CD14-positive monocyte (primary cell): ENCODE results near the gene PCDHA13. TPM values are rescaled to one million over a fixed set of nuclear protein-coding genes. Genes with fewer than 3 reads are reported as not detected.

Source experiments
- DNase-seq, 3 donors: peaks; one replicate each; pipeline ENCODE4 v3.0.0-alpha.2; 2011 to 2022
- H2AFZ ChIP-seq: 2 replicates; pipeline ENCODE4 v1.6.0; 2012; ENCODE audit warnings: mild to moderate bottlenecking, low read depth, low read length, inconsistent platforms; ENCODE audit not compliant: insufficient read depth, poor library complexity, severe bottlenecking
- H3K27ac ChIP-seq, 2 donors: 1 replicate in 1 of 2; 2 replicates in 1 of 2; pipeline ENCODE4 v1.5.1; 2012 to 2013; ENCODE audit warnings: low read length in 2 of 2, control low read depth in 1 of 2, inconsistent platforms in 1 of 2, low read depth in 1 of 2, mild to moderate bottlenecking in 1 of 2
- H3K27me3 ChIP-seq, 2 donors: one replicate each; pipeline versions ENCODE4 v1.6.0 to v1.6.1; 2011 to 2013; ENCODE audit warnings: low read length in 2 of 2; ENCODE audit not compliant: control insufficient read depth in 2 of 2, insufficient read depth in 2 of 2
- H3K36me3 ChIP-seq, 2 donors: replicated peaks in 1 of 2; 1 replicate in 1 of 2; 2 replicates in 1 of 2; pipeline versions ENCODE4 v1.5.1 to v1.6.1; 2012 to 2013; ENCODE audit warnings: low read length in 2 of 2, control low read depth in 1 of 2, inconsistent platforms in 1 of 2, mild to moderate bottlenecking in 1 of 2; ENCODE audit not compliant: insufficient read depth in 2 of 2, control insufficient read depth in 1 of 2
- H3K4me1 ChIP-seq, 2 donors: 1 replicate in 1 of 2; 2 replicates in 1 of 2; pipeline versions ENCODE4 v1.5.1 to v1.6.1; 2012 to 2013; ENCODE audit warnings: low read length in 2 of 2, control low read depth in 1 of 2, inconsistent platforms in 1 of 2, mild to moderate bottlenecking in 1 of 2, moderate library complexity in 1 of 2; ENCODE audit not compliant: insufficient read depth in 2 of 2, control insufficient read depth in 1 of 2
- H3K4me2 ChIP-seq: replicated peaks from 2 replicates; pipeline ENCODE3; 2012; ENCODE audit warnings: low read length, moderate library complexity, mild to moderate bottlenecking; ENCODE audit not compliant: poor library complexity, severe bottlenecking; ENCODE audit errors: extremely low read depth
- H3K4me3 ChIP-seq, 3 experiments: fragments of 200-600 bp in 1 of 3; sonication (generic) in 1 of 3; replicated peaks in 1 of 3; 1 replicate in 2 of 3; 2 replicates in 1 of 3; pipeline ENCODE4 v1.5.1; 2011 to 2013; ENCODE audit warnings: low read length in 3 of 3, mild to moderate bottlenecking in 3 of 3, control low read depth in 2 of 3, low read depth in 2 of 3, inconsistent platforms in 1 of 3, moderate library complexity in 1 of 3
- H3K79me2 ChIP-seq: 2 replicates; pipeline ENCODE4 v1.6.0; 2012; ENCODE audit warnings: mild to moderate bottlenecking, control low read depth, inconsistent platforms, low read length, moderate library complexity; ENCODE audit not compliant: insufficient read depth
- H3K9ac ChIP-seq: 2 replicates; pipeline ENCODE4 v1.6.0; 2017; ENCODE audit warnings: low read length, mild to moderate bottlenecking; ENCODE audit not compliant: insufficient read depth, poor library complexity, severe bottlenecking
- H3K9me3 ChIP-seq, 2 donors: replicated peaks in 1 of 2; 1 replicate in 1 of 2; 2 replicates in 1 of 2; pipeline versions ENCODE4 v1.5.1 to v1.6.1; 2012 to 2013; ENCODE audit warnings: low read length in 2 of 2, control low read depth in 1 of 2; ENCODE audit not compliant: control insufficient read depth in 1 of 2, insufficient read depth in 1 of 2
- H4K20me1 ChIP-seq: 2 replicates; pipeline ENCODE4 v1.6.0; 2012; ENCODE audit warnings: mild to moderate bottlenecking, low read length, control low read depth, moderate library complexity; ENCODE audit not compliant: insufficient read depth
- H3K27ac Mint-ChIP-seq, 7 donors: one replicate each; pipeline ENCODE4 v1.8.0; 2020; ENCODE audit warnings: mild to moderate bottlenecking in 7 of 7, mixed read lengths in 7 of 7, moderate library complexity in 6 of 7, inconsistent platforms in 2 of 7
- H3K27me3 Mint-ChIP-seq, 3 donors: one replicate each; pipeline ENCODE4 v1.8.0; 2021 to 2022; ENCODE audit warnings: low read depth in 3 of 3, mild to moderate bottlenecking in 3 of 3, mixed read lengths in 3 of 3, moderate library complexity in 3 of 3, inconsistent platforms in 1 of 3
- H3K36me3 Mint-ChIP-seq, 2 donors: one replicate each; pipeline ENCODE4 v1.8.0; 2020; ENCODE audit warnings: mixed read lengths in 2 of 2, inconsistent platforms in 1 of 2, mild to moderate bottlenecking in 1 of 2
- H3K4me1 Mint-ChIP-seq: one replicate; pipeline ENCODE4 v1.8.0; 2020; ENCODE audit warnings: mild to moderate bottlenecking, mixed read lengths
- H3K4me3 Mint-ChIP-seq, 2 donors: one replicate each; pipeline ENCODE4 v1.8.0; 2020; ENCODE audit warnings: mild to moderate bottlenecking in 2 of 2, mixed read lengths in 2 of 2, moderate library complexity in 1 of 2
- H3K9me3 Mint-ChIP-seq, 7 donors: one replicate each; pipeline ENCODE4 v1.8.0; 2020 to 2022; ENCODE audit warnings: mixed read lengths in 7 of 7, mild to moderate bottlenecking in 6 of 7, moderate library complexity in 6 of 7, inconsistent platforms in 2 of 7
- WGBS: methylation state at CpG from one replicate; pipeline ENCODE4 v1.1.5; 2013; ENCODE audit warnings: missing lambda C conversion rate; ENCODE audit not compliant: insufficient coverage; 5-methylcytosine and 5-hydroxymethylcytosine counted together
- intact Hi-C, 2 donors: fragments of 100-400 bp; cut with micrococcal nuclease; formaldehyde crosslinking; loops; one replicate each; pipeline versions ENCODE4 v1.15.0 to v1.15.1; 2023
- polyA minus RNA-seq: library from RNA; depleted of rRNA, polyadenylated mRNA; stranded (reverse); fragments of >200 nt; gene quantifications from 2 replicates; pipeline ENCODE4 v1.2.3, GENCODE V29; 2012
- polyA plus RNA-seq, 3 donors: library from polyadenylated mRNA; depleted of rRNA in 1 of 3; unstranded in 2 of 3; stranded (reverse) in 1 of 3; fragments of 300-500 nt in 2 of 3; fragments of >200 nt in 1 of 3; fragmentation: Illumina TruSeq in 2 of 3; gene quantifications; 1 replicate in 2 of 3; 2 replicates in 1 of 3; pipeline ENCODE4 v1.2.3, GENCODE V29; 2012 to 2021
- total RNA-seq, 12 experiments: library from RNA in 1 of 12; stranded (reverse) in 1 of 12; fragments of 120-200 nt in 1 of 12; gene quantifications; one replicate each; pipeline ENCODE4 v1.2.4 and lab custom pipeline; 2013 to 2026; ENCODE audit warnings: mixed read lengths in 6 of 12, inconsistent platforms in 1 of 12
- TF ChIP-seq, protein P1 (sequence below): fragments of 200-600 bp; IDR thresholded peaks from one replicate; pipeline ENCODE4 v1.8.0; 2022; ENCODE audit warnings: antibody characterized with exemption, mild to moderate bottlenecking

Gene PCDHA13, protein sequence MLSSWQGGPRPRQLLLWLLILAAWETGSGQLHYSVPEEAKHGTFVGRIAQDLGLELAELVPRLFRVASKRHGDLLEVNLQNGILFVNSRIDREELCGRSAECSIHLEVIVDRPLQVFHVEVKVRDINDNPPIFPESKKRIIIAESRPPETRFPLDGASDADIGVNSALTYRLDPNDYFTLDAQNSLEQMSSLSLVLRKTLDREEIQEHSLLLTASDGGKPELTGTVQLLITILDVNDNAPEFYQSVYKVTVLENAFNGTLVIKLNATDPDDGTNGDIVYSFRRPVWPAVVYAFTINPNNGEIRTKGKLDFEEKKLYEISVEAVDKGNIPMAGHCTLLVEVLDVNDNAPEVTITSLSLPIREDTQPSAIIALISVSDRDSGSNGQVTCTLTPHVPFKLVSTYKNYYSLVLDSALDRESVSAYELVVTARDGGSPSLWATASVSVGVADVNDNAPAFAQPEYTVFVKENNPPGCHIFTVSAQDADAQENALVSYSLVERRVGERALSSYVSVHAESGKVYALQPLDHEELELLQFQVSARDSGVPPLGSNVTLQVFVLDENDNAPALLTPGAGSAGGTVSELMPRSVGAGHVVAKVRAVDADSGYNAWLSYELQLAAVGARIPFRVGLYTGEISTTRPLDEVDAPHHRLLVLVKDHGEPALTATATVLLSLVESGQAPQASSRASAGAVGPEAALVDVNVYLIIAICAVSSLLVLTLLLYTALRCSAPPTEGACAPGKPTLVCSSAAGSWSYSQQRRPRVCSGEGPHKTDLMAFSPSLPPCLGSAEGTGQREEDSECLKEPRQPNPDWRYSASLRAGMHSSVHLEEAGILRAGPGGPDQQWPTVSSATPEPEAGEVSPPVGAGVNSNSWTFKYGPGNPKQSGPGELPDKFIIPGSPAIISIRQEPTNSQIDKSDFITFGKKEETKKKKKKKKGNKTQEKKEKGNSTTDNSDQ
- total RNA-seq (2013): not detected
- polyA plus RNA-seq: not detected
- polyA minus RNA-seq: not detected in 2 replicates
- 0 to 0.30 (median 0) reads per million in 11 experiments for total RNA-seq (lab: John Stamatoyannopoulos, UW)

DNA sequence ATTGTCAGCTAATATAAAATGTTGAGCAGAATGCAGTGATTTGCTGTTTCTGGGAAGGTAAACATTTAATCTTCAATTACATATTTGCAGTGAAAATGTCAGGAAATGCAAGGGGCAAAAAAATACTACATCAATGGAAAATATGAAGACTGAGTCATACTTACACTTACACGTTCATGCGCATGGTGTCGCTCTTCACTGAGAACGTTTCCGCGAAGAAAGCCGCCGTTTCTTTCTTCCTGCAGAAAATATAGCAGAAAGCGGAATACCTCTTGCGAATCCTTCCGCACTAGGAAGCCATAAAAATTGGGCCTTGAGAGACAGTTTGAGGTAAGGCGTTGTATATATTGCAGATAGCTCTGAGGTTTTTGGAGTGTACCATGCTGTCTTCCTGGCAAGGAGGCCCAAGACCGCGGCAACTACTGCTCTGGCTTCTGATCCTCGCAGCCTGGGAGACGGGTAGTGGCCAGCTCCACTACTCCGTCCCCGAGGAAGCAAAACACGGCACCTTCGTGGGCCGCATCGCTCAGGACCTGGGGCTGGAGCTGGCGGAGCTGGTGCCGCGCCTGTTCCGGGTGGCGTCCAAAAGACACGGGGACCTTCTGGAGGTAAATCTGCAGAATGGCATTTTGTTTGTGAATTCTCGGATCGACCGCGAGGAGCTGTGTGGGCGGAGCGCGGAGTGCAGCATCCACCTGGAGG is at the start of gene PCDHA13:
TSS of gene PCDHA13 (plus strand) at position 236 of the 702 bp plus-strand sequence. CDS start at position 381, 145 bp downstream.
- no peak within 1 kb of the TSS for H2AFZ ChIP-seq
- no peaks in the 10 kb centered on the region for H3K4me1 Mint-ChIP-seq
- WGBS: 21% methylated on average over 16 of the region's 35 CpGs
- no peaks in the 10 kb centered on the region for H3K36me3 ChIP-seq
- H3K4me2 ChIP-seq: no peak within 1 kb of the TSS
- H3K27me3 Mint-ChIP-seq: peaks cover 7 to 30% (median 22%) of the 10 kb centered on the region in 3 donors
- H3K9me3 Mint-ChIP-seq: peaks cover 37 to 46% (median 41%) of the 10 kb centered on the region in 7 donors
- H3K27ac Mint-ChIP-seq: no peak within 1 kb of the TSS
- H3K27ac ChIP-seq: no peak within 1 kb of the TSS
- no peaks in the 10 kb centered on the region for H3K79me2 ChIP-seq
- TF ChIP-seq, protein P1, sequence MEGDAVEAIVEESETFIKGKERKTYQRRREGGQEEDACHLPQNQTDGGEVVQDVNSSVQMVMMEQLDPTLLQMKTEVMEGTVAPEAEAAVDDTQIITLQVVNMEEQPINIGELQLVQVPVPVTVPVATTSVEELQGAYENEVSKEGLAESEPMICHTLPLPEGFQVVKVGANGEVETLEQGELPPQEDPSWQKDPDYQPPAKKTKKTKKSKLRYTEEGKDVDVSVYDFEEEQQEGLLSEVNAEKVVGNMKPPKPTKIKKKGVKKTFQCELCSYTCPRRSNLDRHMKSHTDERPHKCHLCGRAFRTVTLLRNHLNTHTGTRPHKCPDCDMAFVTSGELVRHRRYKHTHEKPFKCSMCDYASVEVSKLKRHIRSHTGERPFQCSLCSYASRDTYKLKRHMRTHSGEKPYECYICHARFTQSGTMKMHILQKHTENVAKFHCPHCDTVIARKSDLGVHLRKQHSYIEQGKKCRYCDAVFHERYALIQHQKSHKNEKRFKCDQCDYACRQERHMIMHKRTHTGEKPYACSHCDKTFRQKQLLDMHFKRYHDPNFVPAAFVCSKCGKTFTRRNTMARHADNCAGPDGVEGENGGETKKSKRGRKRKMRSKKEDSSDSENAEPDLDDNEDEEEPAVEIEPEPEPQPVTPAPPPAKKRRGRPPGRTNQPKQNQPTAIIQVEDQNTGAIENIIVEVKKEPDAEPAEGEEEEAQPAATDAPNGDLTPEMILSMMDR: no peak
- H3K4me3 Mint-ChIP-seq: peak within 1 kb of the TSS in 1 of 2 donors; percentile 37
- H3K9ac ChIP-seq: no peak within 1 kb of the TSS
- H3K36me3 Mint-ChIP-seq: no peaks in the 10 kb centered on the region
- H3K27me3 ChIP-seq: peaks cover 0 to 18% of the 10 kb centered on the region in 2 donors
- H3K9me3 ChIP-seq: peaks cover 40 to 49% of the 10 kb centered on the region in 2 donors
- no peak for DNase-seq
- H3K4me1 ChIP-seq: no peaks in the 10 kb centered on the region
- no peaks in the 10 kb centered on the region for H4K20me1 ChIP-seq
- intact Hi-C loops: no loop called here
- no peak within 1 kb of the TSS for H3K4me3 ChIP-seq
